ENCODE results near the gene LMBRD1. TPM values are rescaled to one million over a fixed set of nuclear protein-coding genes. Genes with fewer than 3 reads are reported as not detected.

Gene LMBRD1
- total and polyA plus RNA-seq, 2 of the 13 experiments (the other 11 are each of a cell fraction or from before 2014, with no cell fraction given): 18.9 to 21.5 TPM

- no peak; the same call in 1 of the 2 replicates for TF ChIP-seq THRA (CRISPR knock-in tag; IDR thresholded peaks at IDR 0.05; ENCODE audit: borderline replicate concordance)
- no peak for TF ChIP-seq ZNF7 (CRISPR knock-in tag; IDR thresholded peaks at IDR 0.05)
- no peak for TF ChIP-seq ZNF563 (CRISPR knock-in tag; IDR thresholded peaks at IDR 0.05)
- no peak for TF ChIP-seq ARHGAP35 (CRISPR knock-in tag; IDR thresholded peaks at IDR 0.05; ENCODE audit: borderline replicate concordance)
- no peak for TF ChIP-seq JARID2 (CRISPR knock-in tag; IDR thresholded peaks at IDR 0.05; ENCODE audit: insufficient replicate concordance)
- TF ChIP-seq CBX2 (IDR thresholded peaks at IDR 0.05; ENCODE audit: low read depth, low read length): no peak
- TF ChIP-seq CBX2 (CRISPR knock-in tag; IDR thresholded peaks at IDR 0.05; ENCODE audit: low read depth): no peak
- TF ChIP-seq ISX (CRISPR knock-in tag; conservative IDR thresholded peaks at IDR 0.05): no peak
- TF ChIP-seq REST (IDR thresholded peaks at IDR 0.05; ENCODE audit: borderline replicate concordance in 1 of 2, low read depth in 1 of 2, low read length in 2 of 2): no peak
- TF ChIP-seq ZFY (CRISPR knock-in tag; IDR thresholded peaks at IDR 0.05): no peak
- TF ChIP-seq ZNF746 (CRISPR knock-in tag; IDR thresholded peaks at IDR 0.05): no peak
- no peak for TF ChIP-seq ZNF570 (CRISPR knock-in tag; IDR thresholded peaks at IDR 0.05; ENCODE audit: borderline replicate concordance)
- TF ChIP-seq ZNF709 (CRISPR knock-in tag; IDR thresholded peaks at IDR 0.05): no peak
- no peak for TF ChIP-seq ZNF597 (CRISPR knock-in tag; IDR thresholded peaks at IDR 0.05)
- no peak for TF ChIP-seq SYNCRIP (IDR thresholded peaks at IDR 0.05; ENCODE audit: insufficient read depth, low read depth, low read length)
- TF ChIP-seq ZNF503 (CRISPR knock-in tag; IDR thresholded peaks at IDR 0.05): no peak
- TF ChIP-seq POGZ (CRISPR knock-in tag; IDR thresholded peaks at IDR 0.05): no peak
- no peak for TF ChIP-seq RXRA (CRISPR knock-in tag; IDR thresholded peaks at IDR 0.05)
- no peak for TF ChIP-seq CREBL2 (CRISPR knock-in tag; IDR thresholded peaks at IDR 0.05; ENCODE audit: borderline replicate concordance)
- TF ChIP-seq ZBTB43 (CRISPR knock-in tag; conservative IDR thresholded peaks at IDR 0.05): no peak
These were observed 16.1 kb downstream of the LMBRD1 start (continued) for GRCh38 chr6:69780585-69781178.

Measured in HepG2 (cell line).